H1 (cell line): ENCODE measurements around the gene CEP83. TPM values are rescaled to one million over a fixed set of nuclear protein-coding genes. Genes with fewer than 3 reads are reported as not detected.

Experiments
- ASH2L ChIP-seq: fragments of 200-600, 300-600 bp; sonication (generic); IDR thresholded peaks from one replicate; pipeline ENCODE4 v1.7.1; 2017; ENCODE audit warnings: low read length
- CEBPB ChIP-seq: IDR thresholded peaks from 2 replicates; pipeline ENCODE4 v1.6.1; 2012; ENCODE audit warnings: low read depth, low read length
- GTF2F1 ChIP-seq: IDR thresholded peaks from 2 replicates; pipeline ENCODE4 v1.6.1; 2012; ENCODE audit warnings: low read depth, low read length, improper control_type of control experiment, borderline replicate concordance
- HDAC2 ChIP-seq, 2 experiments: fragments of 300-600 bp in 1 of 2; sonication (generic) in 1 of 2; IDR thresholded peaks; 2 replicates each; pipeline ENCODE4 v1.6.1; 2011 to 2012; ENCODE audit warnings: low read depth in 2 of 2, low read length in 2 of 2, mild to moderate bottlenecking in 2 of 2, moderate library complexity in 2 of 2, borderline replicate concordance in 1 of 2, inconsistent platforms in 1 of 2
- HDAC6 ChIP-seq: IDR thresholded peaks from one replicate; pipeline ENCODE4 v1.7.1; 2012; ENCODE audit warnings: low read depth, mild to moderate bottlenecking, inconsistent platforms, low read length, moderate library complexity
- KDM4A ChIP-seq: IDR thresholded peaks from one replicate; pipeline ENCODE4 v1.7.1; 2012; ENCODE audit warnings: low read depth, mild to moderate bottlenecking, moderate library complexity, low read length, inconsistent platforms; ENCODE audit not compliant: severe bottlenecking
- KDM5A ChIP-seq: fragments of 200-600 bp; IDR thresholded peaks from 2 replicates; pipeline ENCODE4 v1.7.1; 2012; ENCODE audit warnings: mild to moderate bottlenecking, low read length, inconsistent platforms, mixed read lengths
- MAFK ChIP-seq: IDR thresholded peaks from 2 replicates; pipeline ENCODE4 v1.6.1; 2012; ENCODE audit warnings: low read depth, mild to moderate bottlenecking, improper control_type of control experiment, low read length
- POLR2AphosphoS5 ChIP-seq: IDR thresholded peaks from 2 replicates; pipeline ENCODE4 v1.6.1; 2011; ENCODE audit warnings: low read depth, low read length
- POU5F1 ChIP-seq: IDR thresholded peaks from 2 replicates; pipeline ENCODE4 v1.6.1; 2011; ENCODE audit warnings: low read depth, mild to moderate bottlenecking, low read length, moderate library complexity
- RAD21 ChIP-seq, 2 experiments: IDR thresholded peaks in 1 of 2; conservative IDR thresholded peaks in 1 of 2; 2 replicates each; pipeline ENCODE4 v1.6.1; 2011; ENCODE audit warnings: low read depth in 2 of 2, low read length in 2 of 2, improper control_type of control experiment in 1 of 2, inconsistent platforms in 1 of 2, mild to moderate bottlenecking in 1 of 2, moderate library complexity in 1 of 2
- RFX5 ChIP-seq: IDR thresholded peaks from 2 replicates; pipeline ENCODE4 v1.6.1; 2011; ENCODE audit warnings: low read depth, low read length, improper control_type of control experiment, borderline replicate concordance
- SP2 ChIP-seq: IDR thresholded peaks from 2 replicates; pipeline ENCODE4 v1.6.1; 2012; ENCODE audit warnings: mild to moderate bottlenecking, low read length, inconsistent platforms
- SP4 ChIP-seq: IDR thresholded peaks from 2 replicates; pipeline ENCODE4 v1.6.1; 2012; ENCODE audit warnings: low read length, inconsistent platforms
- SUZ12 ChIP-seq: fragments of 200-600 bp; sonication (generic); IDR thresholded peaks from 2 replicates; pipeline ENCODE4 v1.6.1; 2012; ENCODE audit warnings: mild to moderate bottlenecking, inconsistent platforms, low read length, moderate library complexity, mixed read lengths
- TAF1 ChIP-seq: IDR thresholded peaks from 2 replicates; pipeline ENCODE4 v1.6.1; 2011; ENCODE audit warnings: mild to moderate bottlenecking, low read depth, low read length
- TBP ChIP-seq: IDR thresholded peaks from 2 replicates; pipeline ENCODE4 v1.6.1; 2011; ENCODE audit warnings: low read depth, low read length, improper control_type of control experiment
- TEAD4 ChIP-seq: IDR thresholded peaks from 2 replicates; pipeline ENCODE4 v1.6.1; 2012; ENCODE audit warnings: low read depth, low read length, inconsistent platforms, mixed read lengths
- YY1 ChIP-seq: IDR thresholded peaks from 2 replicates; pipeline ENCODE4 v1.6.1; 2011; ENCODE audit warnings: low read depth, mild to moderate bottlenecking, low read length
- polyA plus RNA-seq, 7 experiments: library from polyadenylated mRNA; depleted of rRNA in 3 of 7; stranded (reverse) in 5 of 7; unstranded in 2 of 7; fragments of >200 nt in 5 of 7; fragments of 200-250 nt in 2 of 7; gene quantifications; 1 replicate in 5 of 7; 2 replicates in 1 of 7; 4 replicates in 1 of 7; pipeline versions ENCODE4 v1.2.1 to v1.2.3, GENCODE V29; 2011 to 2013; ENCODE audit warnings: missing spikeins in 2 of 7, mixed read lengths in 2 of 7
- total RNA-seq: library from RNA; stranded (reverse); fragmentation: NEBNext Ultra II Directional; extraction: Animal tissue kit (Norgen Biotek cat#: 25700); gene quantifications from 2 replicates; pipeline ENCODE4 v1.2.1, GENCODE V29; 2021
- TF ChIP-seq, protein P1 (sequence below): IDR thresholded peaks from 2 replicates; pipeline ENCODE4 v1.6.1; 2012; ENCODE audit warnings: inconsistent platforms

Gene CEP83
- total and polyA plus RNA-seq, 2 of the 8 experiments (the other 6 are each of a cell fraction or from before 2014, with no cell fraction given) = 6.0 to 25.8 TPM

DNA sequence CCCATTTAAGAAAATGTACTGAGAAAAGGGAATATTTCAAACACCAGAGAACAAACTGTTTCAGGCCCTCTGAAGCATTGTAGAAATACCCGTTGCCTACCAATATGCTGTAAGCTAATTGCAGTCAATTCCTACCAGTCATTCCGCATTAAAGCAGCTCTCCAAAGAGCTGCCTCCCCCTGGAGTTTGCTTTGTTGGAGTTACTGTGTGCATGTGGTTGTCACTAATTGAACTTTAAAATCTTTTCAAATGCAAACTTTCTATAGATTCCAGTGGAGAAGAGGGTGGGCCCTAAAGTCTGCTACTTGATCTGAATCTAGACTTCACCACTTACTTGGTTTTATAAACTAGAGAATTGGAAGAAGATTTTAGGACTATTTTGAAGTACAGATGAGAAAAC is 198.5 kb downstream of the CEP83 start (continued):
- TF ChIP-seq SP4 (peak; percentile 52; the same call in 1 of the 2 replicates), SUZ12 (no peak), RAD21 (IDR thresholded peaks at IDR 0.05 in 1 of 2, conservative IDR thresholded peaks at IDR 0.05 in 1 of 2; ENCODE audit: low read depth in 2 of 2, low read length in 2 of 2) (peak in 1 of 2 experiments; percentile 34; a peak in 1 of 4 replicates), TBP (no peak), TAF1 (no peak), CEBPB (no peak), KDM4A (no peak), SP2 (no peak), TEAD4 (peak; percentile 11; the same call in 1 of the 2 replicates), YY1 (no peak), HDAC6 (no peak), HDAC2 (IDR thresholded peaks at IDR 0.05; ENCODE audit: borderline replicate concordance in 1 of 2, low read depth in 2 of 2, low read length in 2 of 2) (no peak), ASH2L (no peak), RFX5 (no peak), MAFK (no peak), GTF2F1 (no peak), KDM5A (no peak), POU5F1 (peak; percentile 83; the same call in 1 of the 2 replicates), POLR2AphosphoS5 (no peak)
- TF ChIP-seq, protein P1, sequence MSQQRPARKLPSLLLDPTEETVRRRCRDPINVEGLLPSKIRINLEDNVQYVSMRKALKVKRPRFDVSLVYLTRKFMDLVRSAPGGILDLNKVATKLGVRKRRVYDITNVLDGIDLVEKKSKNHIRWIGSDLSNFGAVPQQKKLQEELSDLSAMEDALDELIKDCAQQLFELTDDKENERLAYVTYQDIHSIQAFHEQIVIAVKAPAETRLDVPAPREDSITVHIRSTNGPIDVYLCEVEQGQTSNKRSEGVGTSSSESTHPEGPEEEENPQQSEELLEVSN = no peak
